Adrenal gland (tissue), 12 donors: ENCODE measurements around the gene SIRT5. TPM values are rescaled to one million over a fixed set of nuclear protein-coding genes. Genes with fewer than 3 reads are reported as not detected.
A peak's percentile ranks its signal among the peaks of the same experiment; 100 is the strongest.

Experiments
- DNase-seq, 7 donors: peaks; one replicate each; pipeline ENCODE4 v3.0.0-alpha.2; 2019 to 2020
- H3K27ac ChIP-seq, 5 donors: fragments of 200-600 bp; sonication (generic) in 4 of 5; 1 replicate in 3 of 5; 2 replicates in 2 of 5; pipeline versions ENCODE4 v1.5.1 to v1.8.0; 2016 to 2020; ENCODE audit warnings: mild to moderate bottlenecking in 1 of 5
- H3K27me3 ChIP-seq: fragments of 200-600 bp; 2 replicates; pipeline ENCODE4 v1.8.0; 2021
- H3K36me3 ChIP-seq, 2 donors: fragments of 200-600 bp; replicated peaks in 1 of 2; 1 replicate in 1 of 2; 2 replicates in 1 of 2; pipeline versions ENCODE4 v1.5.1 to v1.8.0; 2018 to 2022
- H3K4me1 ChIP-seq, 2 donors: fragments of 200-600 bp; replicated peaks in 1 of 2; 1 replicate in 1 of 2; 2 replicates in 1 of 2; pipeline versions ENCODE4 v1.5.1 to v1.8.0; 2018 to 2021
- H3K4me3 ChIP-seq, 4 donors: fragments of 200-600 bp; sonication (generic) in 3 of 4; one replicate each; pipeline ENCODE4 v1.5.1; 2016 to 2018
- H3K9me3 ChIP-seq, 3 donors: fragments of 200-600 bp; sonication (generic) in 1 of 3; replicated peaks in 1 of 3; 1 replicate in 2 of 3; 2 replicates in 1 of 3; pipeline versions ENCODE4 v1.5.1 to v1.8.0; 2016 to 2021
- CTCF ChIP-seq, 6 experiments: fragments of 450-650 bp in 4 of 6; fragments of 200-600 bp in 2 of 6; sonication (generic) in 1 of 6; IDR thresholded peaks; 1 replicate in 5 of 6; 2 replicates in 1 of 6; pipeline versions ENCODE4 v1.5.1 to v1.8.0; 2016 to 2021; ENCODE audit warnings: antibody characterized with exemption in 6 of 6, mild to moderate bottlenecking in 2 of 6, moderate library complexity in 1 of 6
- POLR2A ChIP-seq, 2 donors: fragments of 450-650 bp; IDR thresholded peaks; one replicate each; pipeline ENCODE4 v1.6.1; 2017; ENCODE audit warnings: antibody characterized with exemption in 2 of 2, mild to moderate bottlenecking in 2 of 2, moderate library complexity in 1 of 2
- WGBS, 4 donors: extraction: QIAGEN DNeasy Blood & Tissue Kit in 2 of 4; methylation state at CpG; one replicate each; pipeline versions ENCODE4 v1.1.5 to v1.1.7; 2013 to 2017; 5-methylcytosine and 5-hydroxymethylcytosine counted together
- intact Hi-C, 2 donors: fragments of 100-400 bp; cut with DNase I; formaldehyde crosslinking; loops; one replicate each; pipeline versions ENCODE4 v1.14.1 to v1.15.0; 2022 to 2023
- polyA plus RNA-seq, 3 donors: library from polyadenylated mRNA; stranded (reverse); fragments of 200-250 nt in 2 of 3; fragments of 350-450 nt in 1 of 3; fragmentation: Illumina TruSeq in 1 of 3; extraction: RNeasy Lipid Tissue Mini Kit (QIAGEN cat#74804) in 1 of 3; gene quantifications; one replicate each; pipeline ENCODE4 v1.2.3, GENCODE V29; 2013 to 2014
- total RNA-seq, 9 donors: library from RNA; depleted of rRNA in 4 of 9; stranded (reverse); fragments of >200 nt in 4 of 9; fragments of 120-200 nt in 1 of 9; fragmentation: NEBNext Ultra II Directional in 1 of 9; extraction: Animal tissue kit (Norgen Biotek cat#: 25700) in 1 of 9; gene quantifications; one replicate each; pipeline versions ENCODE4 v1.1.0 to v1.2.4, GENCODE V29; 2013 to 2023
- donor health status: healthy with polysubstance abuse.
- donor health status: Bipolar disorder and iron deficiency.
- donor health status: DM: yes; HTN: yes; CAD: no.
- donor health status: DM: no; HTN: no; CAD: no.
- donor health status: DM: no; HTN: no; CAD: no.
- donor health status: DM: yes; HTN: yes; CAD: no.

The SIRT5 gene
- total and polyA plus RNA-seq, 12 donors: 6.6 to 18.2 (median 11.1) TPM

GRCh38 chr6:13550656-13551055, 23.7 kb upstream of the SIRT5 start:
- TF ChIP-seq POLR2A (IDR thresholded peaks at IDR 0.05) (no peak), CTCF (IDR thresholded peaks at IDR 0.05) (no peak)
- intact Hi-C loops: no loop called here
- no peak for DNase-seq
- Histone ChIP-seq H3K27ac (no peak overlapping the region), H3K4me3 (no peak overlapping the region), H3K27me3 (no peaks in the 10 kb centered on the region), H3K9me3 (no peaks in the 10 kb centered on the region), H3K4me1 (no peaks in the 10 kb centered on the region), H3K36me3 (no peaks in the 10 kb centered on the region)

- no peaks in the 10 kb centered on the region for H3K36me3 ChIP-seq
- no peak for DNase-seq
- no peaks in the 10 kb centered on the region for H3K9me3 ChIP-seq
- TF ChIP-seq POLR2A (IDR thresholded peaks at IDR 0.05): no peak
- TF ChIP-seq CTCF (IDR thresholded peaks at IDR 0.05): no peak
- no peak overlapping the region for H3K27ac ChIP-seq
- 95 to 100% (median 98%) methylated on average over 1 of the region's 1 CpG for WGBS, 4 donors
- H3K4me3 ChIP-seq: no peak overlapping the region
- H3K4me1 ChIP-seq: no peaks in the 10 kb centered on the region
- H3K27me3 ChIP-seq: no peaks in the 10 kb centered on the region
- intact Hi-C loops: no loop called here
Observed at GRCh38 chr6:13553646-13554045, 20.8 kb upstream of the SIRT5 start.

GRCh38 chr6:13554929-13555333, 19.5 kb upstream of the SIRT5 start:
- Histone ChIP-seq H3K4me1 (no peaks in the 10 kb centered on the region), H3K27ac (peak overlapping the region in 1 of 5 donors; percentile 50), H3K4me3 (no peak overlapping the region), H3K9me3 (no peaks in the 10 kb centered on the region), H3K36me3 (no peaks in the 10 kb centered on the region), H3K27me3 (no peaks in the 10 kb centered on the region)
- 38 to 50% (median 44%) methylated on average over 7 to 8 of the region's 8 CpGs for WGBS, 4 donors
- intact Hi-C loops: no loop called here
- DNase-seq: peak in 3 of 7 donors; percentile 14 to 41 (median 17)
- TF ChIP-seq CTCF (IDR thresholded peaks at IDR 0.05) (no peak), POLR2A (IDR thresholded peaks at IDR 0.05) (no peak)

- DNase-seq: no peak
- intact Hi-C loops: no loop called here
- H3K27ac ChIP-seq: no peak overlapping the region
- H3K4me1 ChIP-seq: no peaks in the 10 kb centered on the region
- no peak overlapping the region for H3K4me3 ChIP-seq
- TF ChIP-seq CTCF (IDR thresholded peaks at IDR 0.05) (no peak), POLR2A (IDR thresholded peaks at IDR 0.05) (no peak)
- H3K36me3 ChIP-seq: no peaks in the 10 kb centered on the region
- no peaks in the 10 kb centered on the region for H3K9me3 ChIP-seq
- no peaks in the 10 kb centered on the region for H3K27me3 ChIP-seq
Observed at GRCh38 chr6:13557841-13558240, 16.6 kb upstream of the SIRT5 start.
